Fibroblast of skin of right quadriceps (primary cell): ENCODE measurements around the gene METRN.

Experiments
- DNase-seq: peaks from one replicate; pipeline ENCODE4 v3.0.0-alpha.2; 2013

METRN gene

GRCh38 chr16:762595-763268 is 47.8 kb downstream of the METRN start:
- DNase-seq: no peak

- DNase-seq: no peak
Measured at GRCh38 chr16:763369-764183, 48.7 kb downstream of the METRN start.

GRCh38 chr16:764184-764750 is 49.3 kb downstream of the METRN start:
- DNase-seq: no peak

- no peak for DNase-seq
Measured at GRCh38 chr16:764848-765487, 50.0 kb downstream of the METRN start.

GRCh38 chr16:765488-765865 is 50.6 kb downstream of the METRN start:
- DNase-seq: no peak

- no peak for DNase-seq
Measured at GRCh38 chr16:766008-766819, 51.3 kb downstream of the METRN start.

- DNase-seq: no peak
Measured at GRCh38 chr16:766820-767640, 52.1 kb downstream of the METRN start.

GRCh38 chr16:767743-768235 is 52.9 kb downstream of the METRN start:
- no peak for DNase-seq

GRCh38 chr16:768428-768827 is 53.5 kb downstream of the METRN start:
- no peak for DNase-seq
